Pons (tissue), 1 donor: ENCODE data around the gene RNU1-3.

Experiments
- DNase-seq: peaks from one replicate; pipeline ENCODE4 v3.0.0-alpha.2; 2016; ENCODE audit warnings: low spot score

Gene RNU1-3

GRCh38 chr1:16618719-16619118 lies 48.0 kb downstream of the RNU1-3 start:
- DNase-seq = no peak

DNA sequence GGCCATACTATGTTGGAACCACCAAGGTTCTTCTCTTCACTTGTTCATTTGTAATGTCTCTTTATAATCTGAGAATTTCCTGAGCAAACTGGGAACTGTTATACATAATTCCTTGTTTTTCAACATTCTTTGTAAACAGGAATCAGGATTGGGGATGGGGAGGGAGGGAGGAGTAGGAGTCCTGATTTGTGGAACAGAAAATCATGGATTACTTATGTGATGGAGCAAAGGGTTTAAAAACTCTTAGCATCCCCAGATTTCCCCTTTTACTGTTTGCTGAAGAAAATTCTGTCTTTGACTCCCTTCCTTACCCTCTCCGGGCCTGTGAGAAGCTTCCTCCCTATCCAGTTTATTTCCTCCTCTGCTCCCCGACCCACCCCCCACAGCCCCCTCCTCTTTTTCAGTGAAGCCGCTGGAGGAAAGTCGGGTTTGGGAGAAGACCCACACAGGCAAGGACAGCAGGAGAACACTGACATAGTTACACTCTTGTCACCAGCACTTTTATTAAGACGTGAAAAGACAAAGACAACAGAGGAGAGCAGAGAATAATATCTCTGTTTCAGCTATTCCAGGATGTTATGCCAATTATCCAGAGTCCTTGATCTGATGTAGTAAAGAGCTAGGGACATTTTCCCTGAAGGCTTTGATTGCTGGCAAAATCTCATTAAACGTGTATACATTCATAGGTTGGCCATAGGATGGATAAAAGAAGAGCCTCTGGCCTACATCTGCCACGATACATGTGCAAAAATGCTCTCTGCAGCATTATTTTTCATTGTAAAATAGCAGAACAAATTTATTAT lies 48.8 kb downstream of the RNU1-3 start:
- peak; percentile 55 for DNase-seq

- peak; percentile 9 for DNase-seq
Measured at GRCh38 chr1:16617114-16617631, 49.6 kb downstream of the RNU1-3 start.
